ENCODE measurements around the gene PCBP1. TPM values are rescaled to one million over a fixed set of nuclear protein-coding genes. Genes with fewer than 3 reads are reported as not detected.

PCBP1 gene
- 30.2 and 53.7 TPM in 2 replicates for total RNA-seq (2011; cell fraction: chromatin; rRNA removed; ENCODE audit: low replicate concordance)
- total RNA-seq (2011; cell fraction: nucleolus; rRNA removed) = 60.7 and 63.0 TPM in 2 replicates
- 58.0 and 69.2 TPM in 2 replicates for total RNA-seq (2011; cell fraction: nucleoplasm; rRNA removed)
- total RNA-seq (2014; rRNA removed) (78.1 and 99.4 TPM in 2 replicates), total RNA-seq (2014; rRNA removed; fragmentation: Illumina TruSeq; extraction: Trizol) (58.9 and 61.9 TPM in 2 replicates), total RNA-seq (2015; rRNA removed; fragmentation: Illumina TruSeq; extraction: Trizol) (72.5 and 76.0 TPM in 2 replicates), total RNA-seq (2021) (407 and 420 TPM in 2 replicates), polyA plus RNA-seq (2011; rRNA removed) (122 and 123 TPM in 2 replicates), polyA plus RNA-seq (2014; fragmentation: Illumina TruSeq; extraction: Trizol) (347 and 391 TPM in 2 replicates), polyA plus RNA-seq (2014; fragmentation: Nextera tagmentation; extraction: Ambion mirVana) (10 to 100 TPM; 19.2 to 23.9 TPM), polyA plus RNA-seq (2014; rRNA removed) (212 and 227 TPM in 2 replicates), polyA minus RNA-seq (2011; rRNA and poly(A)+ RNA removed) (55.6 and 69.8 TPM in 2 replicates), Bru-seq, nascent RNA (percentile 99 among the genes with signal in this experiment), BruChase-seq, experiment 1, labeled RNA remaining after a 2-hour chase (percentile 100 among the genes with signal in this experiment), BruChase-seq, experiment 2, labeled RNA remaining after a 6-hour chase (percentile 100 among the genes with signal in this experiment)
- polyA plus RNA-seq (2011; cell fraction: cytosol; rRNA removed) = 131 and 249 TPM in 2 replicates
- 78.5 and 114 TPM in 2 replicates for polyA plus RNA-seq (2011; cell fraction: nucleus; rRNA removed)
- 431 TPM in 2 replicates for polyA plus RNA-seq (2012)
- 92.3 and 95.3 TPM in 2 replicates for polyA minus RNA-seq (2011; cell fraction: cytosol; rRNA and poly(A)+ RNA removed)
- polyA minus RNA-seq (2011; cell fraction: nucleus; rRNA and poly(A)+ RNA removed) = 36.1 and 36.7 TPM in 2 replicates
- long read RNA-seq, experiment 1, transcript PCBP1-201 (1 exons, 1,750 nt) = major isoform, 1,335 of 1,337 reads
- long read RNA-seq, experiment 1, partial matches to known transcripts = 0 of 1,337 reads
- long read RNA-seq, experiment 1, other reads (novel, unspliced or antisense) = 2 of 1,337 reads
- long read RNA-seq, experiment 2, transcript PCBP1-201 (1 exons, 1,750 nt) = major isoform, 403 of 403 reads
- long read RNA-seq, experiment 2, partial matches to known transcripts = 0 of 403 reads
- long read RNA-seq, experiment 2, other reads (novel, unspliced or antisense) = 0 of 403 reads
- long read RNA-seq, experiment 3, transcript PCBP1-201 (1 exons, 1,750 nt) = major isoform, 306 of 306 reads
- long read RNA-seq, experiment 3, partial matches to known transcripts = 0 of 306 reads
- long read RNA-seq, experiment 3, other reads (novel, unspliced or antisense) = 0 of 306 reads

GRCh38 chr2:70086838-70087701, at the start of gene PCBP1:
TSS of gene PCBP1 (plus strand) at chr2:70087477. CDS start at chr2:70087744, 267 bp downstream.
- Histone ChIP-seq H3K9ac (ENCODE audit: insufficient read depth in 1 of 2, low read depth in 2 of 2, low read length in 2 of 2) (peak within 1 kb of the TSS; percentile 99 to 100), H3K9me3 (replicated peaks; ENCODE audit: control insufficient read depth, insufficient read depth, low read depth, low read length) (no peaks in the 10 kb centered on the region), H3K4me3 (peak within 1 kb of the TSS; percentile 90), H4K20me1 (replicated peaks; ENCODE audit: control insufficient read depth, insufficient read depth, low read length) (no peaks in the 10 kb centered on the region), H3K4me2 (ENCODE audit: insufficient read depth, low read length) (peak within 1 kb of the TSS; percentile 99), H2AFZ (ENCODE audit: low read depth, low read length) (peak within 1 kb of the TSS; percentile 95), H3K9me1 (ENCODE audit: control insufficient read depth, insufficient read depth, low read length) (no peaks in the 10 kb centered on the region), H3K79me2 (ENCODE audit: control insufficient read depth, insufficient read depth, low read length) (peaks cover 58% of the 10 kb centered on the region), H3K27me3 (ENCODE audit: control insufficient read depth in 2 of 2, insufficient read depth in 2 of 2, low read length in 2 of 2) (no peaks in the 10 kb centered on the region), H3K4me1 (replicated peaks in 1 of 2; ENCODE audit: control insufficient read depth in 2 of 2, insufficient read depth in 2 of 2, low read length in 2 of 2) (peaks cover 13 to 43% of the 10 kb centered on the region in 2 experiments), H3K27ac (ENCODE audit: extremely low read depth, low read depth, low read length) (peak within 1 kb of the TSS; percentile 100), H3K36me3 (ENCODE audit: control insufficient read depth, insufficient read depth, low read length) (peaks cover 49% of the 10 kb centered on the region)
- peak; percentile 54 for FAIRE-seq
- CTCF ChIA-PET (ENCODE audit: low intra/inter-chr PET ratio) = interaction anchor here (1.0 kb wide), 2 partner anchors 56 to 175 kb away, joined by 3 to 4 read pairs; no protein-coding TSS in a partner anchor
- peak; percentile 94 to 97 (median 96) for DNase-seq (ENCODE audit: extremely low read depth in 1 of 4, low spot score in 3 of 4)
- BruUV-seq (replicated peaks) = no TSS peak
- intact Hi-C loops (cut with micrococcal nuclease) (loop anchor here (1.0 to 5.0 kb wide), 5 partner anchors 38 to 205 kb away; partner anchors contain the start of genes C2orf42, MXD1 and SNRPG), in situ Hi-C loops (cut with MboI) (loop anchor here (5.0 kb wide), 1 partner anchor 35 kb away; no protein-coding TSS in a partner anchor)
- POLR2A ChIA-PET = interaction anchor here (0.6 to 9.8 kb wide), 16 partner anchors 9 to 225 kb away, joined by 3 to 80 read pairs (median 4); partner anchors contain the start of gene MXD1
- 1% methylated on average over 54 of the region's 94 CpGs for WGBS (ENCODE audit: insufficient coverage, low coverage, missing lambda C conversion rate)
- peak; percentile 34 for ATAC-seq
- TF ChIP-seq TRIM25 (IDR thresholded peaks at IDR 0.05; ENCODE audit: borderline replicate concordance) (no peak), NR0B1 (IDR thresholded peaks at IDR 0.05; ENCODE audit: partially characterized antibody) (no peak), ELF1 (tag; IDR thresholded peaks at IDR 0.05) (peak; percentile 87), MTA3 (IDR thresholded peaks at IDR 0.05; ENCODE audit: borderline replicate concordance) (no peak), ZNF551 (CRISPR knock-in tag; IDR thresholded peaks at IDR 0.05) (no peak), NR2F6 (CRISPR knock-in tag; IDR thresholded peaks at IDR 0.05) (no peak), U2AF1 (optimal IDR thresholded peaks at IDR 0.05; ENCODE audit: low read depth, low read length) (no peak), MCM2 (IDR thresholded peaks at IDR 0.05; ENCODE audit: low read depth) (no peak), ZBTB7A (IDR thresholded peaks at IDR 0.05; ENCODE audit: borderline replicate concordance, control insufficient read depth, low read depth, low read length) (peak; percentile 96), THRA (IDR thresholded peaks at IDR 0.05) (no peak)

Data from K562 (cell line).